Measurements from ENCODE around the gene RPN2. TPM values are rescaled to one million over a fixed set of nuclear protein-coding genes. Genes with fewer than 3 reads are reported as not detected.

Gene RPN2
- total and polyA plus RNA-seq, 2 donors (not counting 3 experiments of a cell fraction or from before 2014, with no cell fraction given), result 283 to 530 TPM

- intact Hi-C loops (cut with micrococcal nuclease), result no loop called here
- no peaks in the 10 kb centered on the region for H4K20me1 ChIP-seq (replicated peaks; ENCODE audit: control insufficient read depth, extremely low read depth, insufficient read depth, low read length)
These were observed 106.7 kb downstream of the RPN2 start for GRCh38 chr20:37285664-37286374.

GRCh38 chr20:37288091-37288490 is 109.0 kb downstream of the RPN2 start:
- no peak overlapping the region for H3K9ac ChIP-seq (replicated peaks; ENCODE audit: extremely low read depth, insufficient read depth, low read length)

More at GRCh38 chr20:37285664-37286374, 106.7 kb downstream of the RPN2 start:
- Histone ChIP-seq H3K4me2 (ENCODE audit: insufficient read depth, low read length) (no peak overlapping the region), H3K4me3 (replicated peaks in 1 of 3; ENCODE audit: insufficient read depth in 1 of 3, low read depth in 1 of 3, low read length in 3 of 3) (no peak overlapping the region), H3K4me1 (ENCODE audit: control insufficient read depth, extremely low read depth, insufficient read depth, low read length) (peaks cover 2% of the 10 kb centered on the region), H3K36me3 (ENCODE audit: control insufficient read depth in 2 of 2, extremely low read depth in 1 of 2, insufficient read depth in 2 of 2, low read length in 2 of 2) (no peaks in the 10 kb centered on the region), H2AFZ (ENCODE audit: low read depth, low read length) (no peak overlapping the region), H3K9ac (replicated peaks; ENCODE audit: extremely low read depth, insufficient read depth, low read length) (no peak overlapping the region), H3K79me2 (ENCODE audit: control insufficient read depth, insufficient read depth, low read length) (peaks cover 11% of the 10 kb centered on the region), H3K9me1 (replicated peaks; ENCODE audit: control insufficient read depth, extremely low read depth, insufficient read depth, low read length) (no peaks in the 10 kb centered on the region), H3K9me3 (replicated peaks; ENCODE audit: control insufficient read depth, insufficient read depth, low read length) (no peaks in the 10 kb centered on the region), H3K27ac (ENCODE audit: insufficient read depth, low read depth, low read length) (no peak overlapping the region), H3K27me3 (ENCODE audit: control insufficient read depth in 2 of 2, insufficient read depth in 2 of 2, low read length in 2 of 2) (peaks cover 0 to 8% of the 10 kb centered on the region in 2 experiments)
- no TSS peak for BruUV-seq (replicated peaks)
- ChIA-PET CTCF (interaction anchor here (1.2 to 4.2 kb wide), 4 partner anchors 9 to 249 kb away, joined by 3 to 22 read pairs (median 5); no protein-coding TSS in a partner anchor), POLR2A (no interaction called here)
- FAIRE-seq (no peak), DNase-seq (ENCODE audit: low read depth, low spot score) (no peak)
- TF ChIP-seq FOS (IDR thresholded peaks at IDR 0.05; ENCODE audit: borderline replicate concordance, insufficient read depth, low read length), result no peak
- TF ChIP-seq, protein P1, sequence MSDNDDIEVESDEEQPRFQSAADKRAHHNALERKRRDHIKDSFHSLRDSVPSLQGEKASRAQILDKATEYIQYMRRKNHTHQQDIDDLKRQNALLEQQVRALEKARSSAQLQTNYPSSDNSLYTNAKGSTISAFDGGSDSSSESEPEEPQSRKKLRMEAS (IDR thresholded peaks at IDR 0.05; ENCODE audit: insufficient read depth, insufficient read length), result no peak
- dilution Hi-C loops (cut with MboI; ENCODE audit: extremely low pct_ligation_motif_present, low sequenced_read_pairs), result no loop called here

More at GRCh38 chr20:37288091-37288490, 109.0 kb downstream of the RPN2 start:
- H3K27me3 ChIP-seq (ENCODE audit: control insufficient read depth in 2 of 2, insufficient read depth in 2 of 2, low read length in 2 of 2), result peaks cover 0 to 8% of the 10 kb centered on the region in 2 experiments
- dilution Hi-C loops (cut with MboI; ENCODE audit: extremely low pct_ligation_motif_present, low sequenced_read_pairs) (no loop called here), intact Hi-C loops (cut with micrococcal nuclease) (no loop called here)
- peaks cover 2% of the 10 kb centered on the region for H3K4me1 ChIP-seq (ENCODE audit: control insufficient read depth, extremely low read depth, insufficient read depth, low read length)
- ChIA-PET POLR2A (no interaction called here), CTCF (interaction anchor here (1.7 to 4.2 kb wide), 2 partner anchors 11 to 17 kb away, joined by 7 to 22 read pairs; no protein-coding TSS in a partner anchor)
- H3K9me1 ChIP-seq (replicated peaks; ENCODE audit: control insufficient read depth, extremely low read depth, insufficient read depth, low read length), result no peaks in the 10 kb centered on the region
- TF ChIP-seq POLR2AphosphoS5 (IDR thresholded peaks at IDR 0.05; ENCODE audit: insufficient read depth, low read depth, low read length), result no peak
- TF ChIP-seq GATA2 (IDR thresholded peaks at IDR 0.05; ENCODE audit: insufficient read depth, insufficient read length, low read depth, low read length), result no peak
- no peak for TF ChIP-seq EZH2 (IDR thresholded peaks at IDR 0.05; ENCODE audit: borderline replicate concordance, low read depth, low read length, severe bottlenecking)
- TF ChIP-seq POLR2A (IDR thresholded peaks at IDR 0.05; ENCODE audit: low read depth, low read length), result no peak
- TF ChIP-seq JUN (IDR thresholded peaks at IDR 0.05; ENCODE audit: borderline replicate concordance, insufficient read depth, insufficient read length, low read depth), result no peak
- no peak for TF ChIP-seq FOS (IDR thresholded peaks at IDR 0.05; ENCODE audit: borderline replicate concordance, insufficient read depth, low read length)
- no peak for TF ChIP-seq CTCF (IDR thresholded peaks at IDR 0.05; ENCODE audit: extremely low read depth in 1 of 2, insufficient read depth in 1 of 2, low read depth in 1 of 2, low read length in 2 of 2)
- no peak for TF ChIP-seq MYC (IDR thresholded peaks at IDR 0.05; ENCODE audit: low read depth, low read length)
- H3K36me3 ChIP-seq (ENCODE audit: control insufficient read depth in 2 of 2, extremely low read depth in 1 of 2, insufficient read depth in 2 of 2, low read length in 2 of 2), result no peaks in the 10 kb centered on the region
- no peak overlapping the region for H3K27ac ChIP-seq (ENCODE audit: insufficient read depth, low read depth, low read length)
- no peak overlapping the region for H3K4me3 ChIP-seq (replicated peaks in 1 of 3; ENCODE audit: insufficient read depth in 1 of 3, low read depth in 1 of 3, low read length in 3 of 3)
- no TSS peak for BruUV-seq (replicated peaks)
- no peaks in the 10 kb centered on the region for H4K20me1 ChIP-seq (replicated peaks; ENCODE audit: control insufficient read depth, extremely low read depth, insufficient read depth, low read length)
- no peak for FAIRE-seq
- DNase-seq (ENCODE audit: low read depth, low spot score), result no peak
- no peaks in the 10 kb centered on the region for H3K9me3 ChIP-seq (replicated peaks; ENCODE audit: control insufficient read depth, insufficient read depth, low read length)
- peaks cover 29% of the 10 kb centered on the region for H3K79me2 ChIP-seq (ENCODE audit: control insufficient read depth, insufficient read depth, low read length)
- no peak overlapping the region for H3K4me2 ChIP-seq (ENCODE audit: insufficient read depth, low read length)
- H2AFZ ChIP-seq (ENCODE audit: low read depth, low read length), result no peak overlapping the region
